HFFc6 (cell line): ENCODE results near the gene POC1B. TPM values are rescaled to one million over a fixed set of nuclear protein-coding genes. Genes with fewer than 3 reads are reported as not detected.

ENCODE experiments used
- DNase-seq: peaks from one replicate; pipeline ENCODE4 v3.0.0-alpha.2; 2018
- H3K27ac Mint-ChIP-seq: 2 replicates; pipeline ENCODE4 v1.8.0; 2020; ENCODE audit warnings: mild to moderate bottlenecking, mixed read lengths
- H3K27me3 Mint-ChIP-seq: 2 replicates; pipeline ENCODE4 v1.8.0; 2021; ENCODE audit warnings: mild to moderate bottlenecking, moderate library complexity, mixed read lengths; ENCODE audit not compliant: insufficient read depth
- H3K36me3 Mint-ChIP-seq: 2 replicates; pipeline ENCODE4 v1.8.0; 2021; ENCODE audit warnings: low read depth, mixed read lengths
- H3K4me1 Mint-ChIP-seq: 2 replicates; pipeline ENCODE4 v1.8.0; 2020; ENCODE audit warnings: low read depth, mixed read lengths
- H3K4me3 Mint-ChIP-seq: 2 replicates; pipeline ENCODE4 v1.8.0; 2020; ENCODE audit warnings: mild to moderate bottlenecking, moderate library complexity, mixed read lengths
- H3K9me3 Mint-ChIP-seq: 2 replicates; pipeline ENCODE4 v1.8.0; 2020; ENCODE audit warnings: mild to moderate bottlenecking, mixed read lengths
- total RNA-seq, 6 experiments: library from RNA; stranded (reverse); fragmentation: NEBNext Ultra II Directional; extraction: Animal tissue kit (Norgen Biotek cat#: 25700); gene quantifications; 2 replicates in 1 of 6; 3 replicates in 5 of 6; pipeline ENCODE4 v1.2.3, GENCODE V29; 2021
- TF ChIP-seq, protein P1 (sequence below): fragments of 200-600 bp; sonication (generic); IDR thresholded peaks from 2 replicates; pipeline ENCODE4 v1.5.0; 2021; ENCODE audit warnings: antibody characterized with exemption, mild to moderate bottlenecking

POC1B gene
- total RNA-seq, 6 experiments from 2014 or later = 10.4 to 12.6 (median 11.1) TPM

DNA sequence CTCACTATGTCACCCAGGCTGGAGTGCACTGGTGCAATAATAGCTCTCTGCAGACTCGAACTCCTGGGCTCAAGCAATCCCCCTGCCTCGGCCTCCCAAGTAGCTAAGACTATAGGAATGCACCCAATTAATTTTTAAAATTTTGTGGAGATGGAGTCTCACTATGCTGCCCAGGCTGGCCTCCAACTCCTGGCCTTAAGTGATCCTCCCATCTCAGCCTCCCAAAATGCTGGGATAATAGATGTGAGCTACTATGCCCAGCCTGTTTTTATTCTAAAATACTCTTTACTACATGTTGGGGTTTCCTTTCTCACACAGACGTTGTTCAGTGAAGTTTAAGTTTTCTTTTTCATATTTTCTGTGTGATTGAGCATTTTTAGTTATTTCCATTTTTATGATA, 112.6 kb downstream of the POC1B start:
- no peak overlapping the region for H3K27ac Mint-ChIP-seq
- DNase-seq = no peak
- TF ChIP-seq, protein P1, sequence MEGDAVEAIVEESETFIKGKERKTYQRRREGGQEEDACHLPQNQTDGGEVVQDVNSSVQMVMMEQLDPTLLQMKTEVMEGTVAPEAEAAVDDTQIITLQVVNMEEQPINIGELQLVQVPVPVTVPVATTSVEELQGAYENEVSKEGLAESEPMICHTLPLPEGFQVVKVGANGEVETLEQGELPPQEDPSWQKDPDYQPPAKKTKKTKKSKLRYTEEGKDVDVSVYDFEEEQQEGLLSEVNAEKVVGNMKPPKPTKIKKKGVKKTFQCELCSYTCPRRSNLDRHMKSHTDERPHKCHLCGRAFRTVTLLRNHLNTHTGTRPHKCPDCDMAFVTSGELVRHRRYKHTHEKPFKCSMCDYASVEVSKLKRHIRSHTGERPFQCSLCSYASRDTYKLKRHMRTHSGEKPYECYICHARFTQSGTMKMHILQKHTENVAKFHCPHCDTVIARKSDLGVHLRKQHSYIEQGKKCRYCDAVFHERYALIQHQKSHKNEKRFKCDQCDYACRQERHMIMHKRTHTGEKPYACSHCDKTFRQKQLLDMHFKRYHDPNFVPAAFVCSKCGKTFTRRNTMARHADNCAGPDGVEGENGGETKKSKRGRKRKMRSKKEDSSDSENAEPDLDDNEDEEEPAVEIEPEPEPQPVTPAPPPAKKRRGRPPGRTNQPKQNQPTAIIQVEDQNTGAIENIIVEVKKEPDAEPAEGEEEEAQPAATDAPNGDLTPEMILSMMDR = no peak
- no peaks in the 10 kb centered on the region for H3K27me3 Mint-ChIP-seq
- no peak overlapping the region for H3K4me3 Mint-ChIP-seq
- peaks cover 40% of the 10 kb centered on the region for H3K4me1 Mint-ChIP-seq
- peaks cover 5% of the 10 kb centered on the region; the same call in 1 of the 2 replicates for H3K36me3 Mint-ChIP-seq
- H3K9me3 Mint-ChIP-seq = no peaks in the 10 kb centered on the region

DNA sequence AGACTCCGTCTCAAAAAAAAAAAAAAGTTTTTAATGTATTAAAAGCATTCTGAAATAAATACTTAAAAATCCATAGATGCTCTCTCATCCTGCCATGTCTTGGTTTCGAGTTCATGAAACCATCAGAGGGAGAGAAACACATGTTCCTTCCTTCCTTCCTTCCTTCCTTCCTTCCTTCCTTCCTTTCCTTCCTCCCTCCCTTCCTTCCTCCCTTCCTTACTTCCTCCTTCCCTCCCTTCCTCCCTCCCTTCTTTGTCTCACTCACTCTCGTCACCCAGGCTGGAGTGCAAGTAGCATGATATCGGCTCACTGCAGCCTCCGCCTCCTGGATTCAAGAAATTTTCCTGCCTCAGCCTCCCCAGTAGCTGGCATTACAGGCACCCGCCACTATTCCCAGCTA, 113.2 kb downstream of the POC1B start:
- Mint-ChIP-seq H3K9me3 (no peaks in the 10 kb centered on the region), H3K36me3 (no peaks in the 10 kb centered on the region), H3K27ac (no peak overlapping the region), H3K4me3 (no peak overlapping the region), H3K4me1 (peaks cover 35% of the 10 kb centered on the region), H3K27me3 (no peaks in the 10 kb centered on the region)
- TF ChIP-seq, protein P1 = no peak
- no peak for DNase-seq

DNA sequence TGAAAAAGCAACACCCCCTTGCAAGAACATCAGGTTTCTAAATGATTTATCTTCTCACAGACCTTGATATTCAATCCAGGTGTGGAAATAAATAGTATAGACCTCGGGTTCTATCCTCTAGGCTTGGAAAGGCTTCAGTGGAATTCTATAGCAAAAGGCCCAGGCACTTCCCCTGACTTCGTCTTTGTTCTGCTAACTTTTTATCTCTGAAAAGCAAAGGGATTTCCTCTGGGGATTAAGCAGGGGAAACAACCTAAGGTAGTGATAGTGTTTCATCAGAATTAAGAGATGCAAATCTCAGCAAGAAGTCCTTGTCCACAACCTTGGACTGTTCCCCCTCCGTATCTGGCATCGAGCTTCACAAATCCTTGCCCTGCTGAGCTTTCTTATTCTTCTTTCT, 114.0 kb downstream of the POC1B start:
- H3K4me1 Mint-ChIP-seq = peaks cover 27% of the 10 kb centered on the region
- TF ChIP-seq, protein P1 = no peak
- no peak overlapping the region for H3K27ac Mint-ChIP-seq
- no peak for DNase-seq
- H3K4me3 Mint-ChIP-seq = no peak overlapping the region
- no peaks in the 10 kb centered on the region for H3K36me3 Mint-ChIP-seq
- H3K9me3 Mint-ChIP-seq = no peaks in the 10 kb centered on the region
- no peaks in the 10 kb centered on the region for H3K27me3 Mint-ChIP-seq

DNA sequence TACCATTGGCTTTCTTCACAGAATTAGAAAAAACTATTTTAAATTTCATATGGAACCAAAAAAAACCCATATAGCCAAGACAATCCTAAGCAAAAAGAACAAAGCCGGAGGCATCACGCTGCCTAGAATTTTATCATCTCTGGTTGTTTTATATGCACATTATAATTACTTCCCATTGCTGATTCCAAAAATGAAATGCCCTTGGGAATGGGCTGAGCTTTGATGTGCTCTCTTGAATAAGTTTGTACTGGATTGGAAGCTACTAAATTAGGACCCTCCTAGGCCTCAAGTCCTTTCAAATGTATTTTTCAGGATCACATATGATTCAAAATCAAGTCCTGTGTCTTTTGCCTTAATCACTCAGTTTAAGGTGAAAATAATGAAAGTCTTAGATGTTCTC, 114.6 kb downstream of the POC1B start:
- Mint-ChIP-seq H3K27ac (no peak overlapping the region), H3K27me3 (no peaks in the 10 kb centered on the region), H3K36me3 (no peaks in the 10 kb centered on the region), H3K4me1 (peaks cover 23% of the 10 kb centered on the region), H3K4me3 (no peak overlapping the region), H3K9me3 (no peaks in the 10 kb centered on the region)
- DNase-seq = no peak
- TF ChIP-seq, protein P1 = no peak

DNA sequence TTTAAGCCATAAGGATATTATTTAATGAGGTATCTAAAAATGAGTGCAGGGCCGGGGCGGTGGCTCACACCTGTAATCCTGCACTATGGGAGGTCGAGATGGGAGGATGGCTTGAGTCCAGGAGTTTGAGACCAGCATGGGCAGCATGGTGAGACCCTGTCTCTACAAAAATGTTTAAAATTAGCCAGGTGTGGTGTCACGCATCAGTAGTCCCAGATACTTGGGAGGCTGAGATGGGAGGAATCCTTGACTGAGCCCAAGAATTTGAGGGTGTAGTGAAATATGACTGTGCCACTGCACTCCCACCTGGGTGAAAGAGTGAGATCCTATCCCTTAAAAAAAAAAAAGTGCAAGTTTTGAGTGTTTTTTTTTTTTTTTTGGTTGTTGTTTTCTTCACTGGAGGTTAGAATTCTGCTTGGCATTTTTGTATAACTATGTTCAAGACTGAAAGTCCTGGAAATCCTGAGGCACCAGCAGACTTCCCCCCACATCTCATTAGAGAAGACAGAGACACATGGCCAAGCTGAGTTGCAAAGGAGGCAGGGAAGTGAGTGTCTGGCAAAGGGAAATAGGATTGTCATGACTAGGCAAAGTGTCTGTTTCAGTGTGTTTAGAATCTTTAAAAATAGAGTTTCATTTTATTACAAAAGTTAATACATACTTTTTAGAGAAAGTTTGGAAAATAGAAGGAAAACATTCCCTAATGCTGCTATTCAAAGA, 120.1 kb downstream of the POC1B start:
- H3K27ac Mint-ChIP-seq = no peak overlapping the region
- no peaks in the 10 kb centered on the region for H3K9me3 Mint-ChIP-seq
- H3K4me1 Mint-ChIP-seq = peaks cover 7% of the 10 kb centered on the region; the same call in 1 of the 2 replicates
- H3K4me3 Mint-ChIP-seq = no peak overlapping the region
- H3K36me3 Mint-ChIP-seq = no peaks in the 10 kb centered on the region
- TF ChIP-seq, protein P1 = no peak
- no peak for DNase-seq
- H3K27me3 Mint-ChIP-seq = no peaks in the 10 kb centered on the region
